OCI-LY3 (cell line): ENCODE measurements around the gene CFD.

ENCODE experiments used
- EZH2phosphoT487 ChIP-seq: fragments of 200-600 bp; shearing (Covaris generic); IDR thresholded peaks from 2 replicates; pipeline ENCODE4 v1.6.1; 2018; ENCODE audit warnings: antibody characterized with exemption, mixed run types, low read depth
- TF ChIP-seq, protein P1 (sequence below): fragments of 200-600, 300-600 bp; sonication (generic); IDR thresholded peaks from 2 replicates; pipeline ENCODE4 v1.5.1; 2014; ENCODE audit warnings: antibody characterized with exemption, low read length, low read depth

DNA sequence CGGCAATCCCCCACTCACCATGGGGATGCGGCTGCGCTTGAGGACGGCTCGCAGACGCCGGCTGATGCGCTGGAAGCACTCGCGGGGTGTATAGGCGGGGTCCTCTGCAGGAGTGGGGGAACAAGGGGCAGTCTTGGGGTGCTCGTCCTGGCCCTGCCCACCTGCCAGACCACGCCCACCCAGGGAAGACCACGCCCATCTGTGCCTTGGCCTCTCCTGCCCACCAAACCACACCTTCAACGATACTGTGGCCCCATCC is 40.5 kb downstream of the CFD start:
- TF ChIP-seq, protein P1, sequence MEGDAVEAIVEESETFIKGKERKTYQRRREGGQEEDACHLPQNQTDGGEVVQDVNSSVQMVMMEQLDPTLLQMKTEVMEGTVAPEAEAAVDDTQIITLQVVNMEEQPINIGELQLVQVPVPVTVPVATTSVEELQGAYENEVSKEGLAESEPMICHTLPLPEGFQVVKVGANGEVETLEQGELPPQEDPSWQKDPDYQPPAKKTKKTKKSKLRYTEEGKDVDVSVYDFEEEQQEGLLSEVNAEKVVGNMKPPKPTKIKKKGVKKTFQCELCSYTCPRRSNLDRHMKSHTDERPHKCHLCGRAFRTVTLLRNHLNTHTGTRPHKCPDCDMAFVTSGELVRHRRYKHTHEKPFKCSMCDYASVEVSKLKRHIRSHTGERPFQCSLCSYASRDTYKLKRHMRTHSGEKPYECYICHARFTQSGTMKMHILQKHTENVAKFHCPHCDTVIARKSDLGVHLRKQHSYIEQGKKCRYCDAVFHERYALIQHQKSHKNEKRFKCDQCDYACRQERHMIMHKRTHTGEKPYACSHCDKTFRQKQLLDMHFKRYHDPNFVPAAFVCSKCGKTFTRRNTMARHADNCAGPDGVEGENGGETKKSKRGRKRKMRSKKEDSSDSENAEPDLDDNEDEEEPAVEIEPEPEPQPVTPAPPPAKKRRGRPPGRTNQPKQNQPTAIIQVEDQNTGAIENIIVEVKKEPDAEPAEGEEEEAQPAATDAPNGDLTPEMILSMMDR = no peak
- TF ChIP-seq EZH2phosphoT487 = no peak
